RWPE2 (cell line): ENCODE data around the gene MYOM1.

Experiments
- ATAC-seq: fragments of 200-7000 bp; cut with Tn5 transposase; 3 replicates; pipeline ENCODE4 v1.9.1; 2021; ENCODE audit warnings: low read depth
- DNase-seq: peaks from one replicate; pipeline ENCODE4 v3.0.0-alpha.2; 2020; ENCODE audit warnings: low spot score
- H3K27ac ChIP-seq: fragments of 450-650 bp; 2 replicates; pipeline ENCODE4 v1.5.1; 2017; ENCODE audit warnings: mild to moderate bottlenecking; ENCODE audit not compliant: poor library complexity, severe bottlenecking
- H3K27me3 ChIP-seq: fragments of 250-450 bp; sonication (Bioruptor Pico); 2 replicates; pipeline ENCODE4 v1.5.1; 2021; ENCODE audit warnings: mild to moderate bottlenecking, moderate library complexity; ENCODE audit not compliant: insufficient read depth, poor library complexity, severe bottlenecking
- H3K36me3 ChIP-seq: fragments of 250-450 bp; sonication (Bioruptor Pico); 2 replicates; pipeline ENCODE4 v1.5.1; 2020; ENCODE audit warnings: low read depth, mild to moderate bottlenecking, moderate library complexity
- H3K4me1 ChIP-seq: fragments of 250-450 bp; sonication (Bioruptor Pico); 2 replicates; pipeline ENCODE4 v1.5.1; 2021; ENCODE audit warnings: mild to moderate bottlenecking, moderate library complexity; ENCODE audit not compliant: insufficient read depth, poor library complexity, severe bottlenecking
- H3K4me3 ChIP-seq: fragments of 250-450 bp; sonication (Bioruptor Pico); 2 replicates; pipeline ENCODE4 v1.5.1; 2021; ENCODE audit warnings: mild to moderate bottlenecking, moderate library complexity; ENCODE audit not compliant: severe bottlenecking
- H3K9me3 ChIP-seq: fragments of 250-450 bp; sonication (Bioruptor Pico); 2 replicates; pipeline ENCODE4 v1.5.1; 2021; ENCODE audit warnings: mild to moderate bottlenecking, moderate library complexity; ENCODE audit not compliant: severe bottlenecking
- CTCF ChIP-seq: fragments of 450-650 bp; IDR thresholded peaks from one replicate; pipeline ENCODE4 v1.5.1; 2017; ENCODE audit warnings: mild to moderate bottlenecking, moderate library complexity; ENCODE audit not compliant: poor library complexity, severe bottlenecking

The MYOM1 gene

GRCh38 chr18:3041843-3042242 is 177.9 kb downstream of the MYOM1 start:
- H3K9me3 ChIP-seq: no peaks in the 10 kb centered on the region
- H3K27ac ChIP-seq: no peak overlapping the region
- ATAC-seq: no peak
- H3K4me1 ChIP-seq: peaks cover 17% of the 10 kb centered on the region
- H3K36me3 ChIP-seq: no peaks in the 10 kb centered on the region
- DNase-seq: no peak
- no peak for TF ChIP-seq CTCF
- H3K4me3 ChIP-seq: no peak overlapping the region
- no peaks in the 10 kb centered on the region for H3K27me3 ChIP-seq

- no peaks in the 10 kb centered on the region for H3K9me3 ChIP-seq
- peaks cover 17% of the 10 kb centered on the region for H3K4me1 ChIP-seq
- TF ChIP-seq CTCF: no peak
- no peaks in the 10 kb centered on the region for H3K27me3 ChIP-seq
- DNase-seq (no peak), ATAC-seq (no peak)
- no peak overlapping the region for H3K4me3 ChIP-seq
- H3K27ac ChIP-seq: no peak overlapping the region
- no peaks in the 10 kb centered on the region for H3K36me3 ChIP-seq
Measured at GRCh38 chr18:3040881-3041280, 178.9 kb downstream of the MYOM1 start.

- DNase-seq: no peak
- no peak overlapping the region for H3K27ac ChIP-seq
- H3K9me3 ChIP-seq: no peaks in the 10 kb centered on the region
- no peak for ATAC-seq
- peaks cover 15% of the 10 kb centered on the region for H3K4me1 ChIP-seq
- H3K4me3 ChIP-seq: no peak overlapping the region
- H3K27me3 ChIP-seq: no peaks in the 10 kb centered on the region
- H3K36me3 ChIP-seq: no peaks in the 10 kb centered on the region
- no peak for TF ChIP-seq CTCF
Measured at GRCh38 chr18:3040173-3040572, 179.6 kb downstream of the MYOM1 start.

GRCh38 chr18:3037423-3037915 is 182.3 kb downstream of the MYOM1 start:
- no peak overlapping the region for H3K27ac ChIP-seq
- ATAC-seq (peak; percentile 94), DNase-seq (no peak)
- no peaks in the 10 kb centered on the region for H3K27me3 ChIP-seq
- H3K9me3 ChIP-seq: no peaks in the 10 kb centered on the region
- H3K4me1 ChIP-seq: peaks cover 8% of the 10 kb centered on the region
- no peak overlapping the region for H3K4me3 ChIP-seq
- H3K36me3 ChIP-seq: no peaks in the 10 kb centered on the region
- no peak for TF ChIP-seq CTCF

- H3K36me3 ChIP-seq: no peaks in the 10 kb centered on the region
- DNase-seq: no peak
- H3K27ac ChIP-seq: no peak overlapping the region
- H3K27me3 ChIP-seq: no peaks in the 10 kb centered on the region
- H3K4me3 ChIP-seq: no peak overlapping the region
- no peak for TF ChIP-seq CTCF
- no peak for ATAC-seq
- no peaks in the 10 kb centered on the region for H3K9me3 ChIP-seq
- peaks cover 8% of the 10 kb centered on the region for H3K4me1 ChIP-seq
Measured at GRCh38 chr18:3036108-3036507, 183.7 kb downstream of the MYOM1 start.
